ENCODE measurements around the gene PRR19.

DNA sequence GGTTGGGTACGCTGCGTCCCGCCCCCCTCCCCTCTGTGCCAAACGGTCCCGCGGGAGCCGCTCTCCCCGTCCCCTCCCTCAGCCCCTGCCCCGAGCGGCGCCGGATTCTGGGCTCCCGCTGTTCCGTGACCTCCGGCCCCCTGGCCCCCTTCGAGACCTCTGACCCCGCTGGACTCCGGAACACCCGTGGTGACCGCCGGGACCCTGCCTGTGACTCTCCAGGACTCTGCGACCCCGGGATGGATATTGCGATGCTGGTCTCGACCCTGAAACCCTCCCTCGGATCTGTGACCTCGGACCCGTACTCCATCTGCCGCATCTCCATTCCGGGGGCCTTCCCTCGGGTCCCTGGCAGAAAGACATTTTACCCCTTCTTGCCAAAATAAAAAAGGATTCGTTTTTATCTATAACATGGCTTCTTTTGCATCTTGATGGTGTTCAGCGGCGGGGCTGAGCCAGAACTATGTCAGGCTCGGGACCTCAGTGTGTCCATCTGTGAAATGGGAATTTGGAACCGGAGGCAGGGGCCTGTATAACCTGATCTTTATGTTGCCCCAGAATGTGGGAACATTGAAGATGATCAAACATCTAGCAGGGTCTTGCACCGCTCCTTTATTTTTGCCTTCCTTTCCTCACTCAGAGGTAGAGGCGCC, 22.8 kb downstream of the PRR19 start:
- no peak for TF ChIP-seq TAF1 (IDR thresholded peaks at IDR 0.05; ENCODE audit: low read depth)
- TF ChIP-seq, protein P1, sequence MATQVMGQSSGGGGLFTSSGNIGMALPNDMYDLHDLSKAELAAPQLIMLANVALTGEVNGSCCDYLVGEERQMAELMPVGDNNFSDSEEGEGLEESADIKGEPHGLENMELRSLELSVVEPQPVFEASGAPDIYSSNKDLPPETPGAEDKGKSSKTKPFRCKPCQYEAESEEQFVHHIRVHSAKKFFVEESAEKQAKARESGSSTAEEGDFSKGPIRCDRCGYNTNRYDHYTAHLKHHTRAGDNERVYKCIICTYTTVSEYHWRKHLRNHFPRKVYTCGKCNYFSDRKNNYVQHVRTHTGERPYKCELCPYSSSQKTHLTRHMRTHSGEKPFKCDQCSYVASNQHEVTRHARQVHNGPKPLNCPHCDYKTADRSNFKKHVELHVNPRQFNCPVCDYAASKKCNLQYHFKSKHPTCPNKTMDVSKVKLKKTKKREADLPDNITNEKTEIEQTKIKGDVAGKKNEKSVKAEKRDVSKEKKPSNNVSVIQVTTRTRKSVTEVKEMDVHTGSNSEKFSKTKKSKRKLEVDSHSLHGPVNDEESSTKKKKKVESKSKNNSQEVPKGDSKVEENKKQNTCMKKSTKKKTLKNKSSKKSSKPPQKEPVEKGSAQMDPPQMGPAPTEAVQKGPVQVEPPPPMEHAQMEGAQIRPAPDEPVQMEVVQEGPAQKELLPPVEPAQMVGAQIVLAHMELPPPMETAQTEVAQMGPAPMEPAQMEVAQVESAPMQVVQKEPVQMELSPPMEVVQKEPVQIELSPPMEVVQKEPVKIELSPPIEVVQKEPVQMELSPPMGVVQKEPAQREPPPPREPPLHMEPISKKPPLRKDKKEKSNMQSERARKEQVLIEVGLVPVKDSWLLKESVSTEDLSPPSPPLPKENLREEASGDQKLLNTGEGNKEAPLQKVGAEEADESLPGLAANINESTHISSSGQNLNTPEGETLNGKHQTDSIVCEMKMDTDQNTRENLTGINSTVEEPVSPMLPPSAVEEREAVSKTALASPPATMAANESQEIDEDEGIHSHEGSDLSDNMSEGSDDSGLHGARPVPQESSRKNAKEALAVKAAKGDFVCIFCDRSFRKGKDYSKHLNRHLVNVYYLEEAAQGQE (IDR thresholded peaks at IDR 0.05; ENCODE audit: borderline replicate concordance): no peak
- TF ChIP-seq, protein P2, sequence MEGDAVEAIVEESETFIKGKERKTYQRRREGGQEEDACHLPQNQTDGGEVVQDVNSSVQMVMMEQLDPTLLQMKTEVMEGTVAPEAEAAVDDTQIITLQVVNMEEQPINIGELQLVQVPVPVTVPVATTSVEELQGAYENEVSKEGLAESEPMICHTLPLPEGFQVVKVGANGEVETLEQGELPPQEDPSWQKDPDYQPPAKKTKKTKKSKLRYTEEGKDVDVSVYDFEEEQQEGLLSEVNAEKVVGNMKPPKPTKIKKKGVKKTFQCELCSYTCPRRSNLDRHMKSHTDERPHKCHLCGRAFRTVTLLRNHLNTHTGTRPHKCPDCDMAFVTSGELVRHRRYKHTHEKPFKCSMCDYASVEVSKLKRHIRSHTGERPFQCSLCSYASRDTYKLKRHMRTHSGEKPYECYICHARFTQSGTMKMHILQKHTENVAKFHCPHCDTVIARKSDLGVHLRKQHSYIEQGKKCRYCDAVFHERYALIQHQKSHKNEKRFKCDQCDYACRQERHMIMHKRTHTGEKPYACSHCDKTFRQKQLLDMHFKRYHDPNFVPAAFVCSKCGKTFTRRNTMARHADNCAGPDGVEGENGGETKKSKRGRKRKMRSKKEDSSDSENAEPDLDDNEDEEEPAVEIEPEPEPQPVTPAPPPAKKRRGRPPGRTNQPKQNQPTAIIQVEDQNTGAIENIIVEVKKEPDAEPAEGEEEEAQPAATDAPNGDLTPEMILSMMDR (IDR thresholded peaks at IDR 0.05; ENCODE audit: poor library complexity, severe bottlenecking): peak; percentile 98
- no peak for TF ChIP-seq POLR2AphosphoS5 (IDR thresholded peaks at IDR 0.05)
- peak; percentile 92 for TF ChIP-seq SMC3 (conservative IDR thresholded peaks at IDR 0.05; ENCODE audit: poor library complexity)
- TF ChIP-seq EP300 (conservative IDR thresholded peaks at IDR 0.05; ENCODE audit: poor library complexity, severe bottlenecking): no peak
- TF ChIP-seq RAD21 (conservative IDR thresholded peaks at IDR 0.05): no peak
- no peak for TF ChIP-seq EZH2 (IDR thresholded peaks at IDR 0.05; ENCODE audit: borderline replicate concordance, insufficient read depth, low read length, poor library complexity, severe bottlenecking)

Data from neural cell (in vitro differentiated cells).